K562 (cell line): ENCODE measurements around the gene CYP4F3. TPM values are rescaled to one million over a fixed set of nuclear protein-coding genes. Genes with fewer than 3 reads are reported as not detected.

ENCODE experiments used
- ATF6 ChIP-seq: sonication (generic); formaldehyde crosslinking; IDR thresholded peaks from 2 replicates; pipeline ENCODE4 v1.4.0; 2020; ENCODE audit warnings: mild to moderate bottlenecking, missing genetic modification reagents
- CREB1 ChIP-seq, 2 experiments: sonication (generic) in 1 of 2; formaldehyde crosslinking in 1 of 2; IDR thresholded peaks; 2 replicates each; pipeline versions ENCODE4 v1.6.1 to v1.8.0; 2012 to 2022; ENCODE audit warnings: inconsistent platforms in 1 of 2, mild to moderate bottlenecking in 1 of 2, missing genetic modification reagents in 1 of 2, moderate library complexity in 1 of 2
- CREB3L1 ChIP-seq: fragments of 450-650 bp; IDR thresholded peaks from 2 replicates; pipeline ENCODE4 v1.6.1; 2014; ENCODE audit warnings: low read depth, mild to moderate bottlenecking, moderate library complexity, borderline replicate concordance
- HDAC1 ChIP-seq, 2 experiments: fragments of 450-650 bp; IDR thresholded peaks; 2 replicates each; pipeline ENCODE4 v1.6.1; 2016 to 2017; ENCODE audit warnings: inconsistent platforms in 1 of 2, mild to moderate bottlenecking in 1 of 2, moderate library complexity in 1 of 2
- HDAC3 ChIP-seq: fragments of 450-650 bp; IDR thresholded peaks from 2 replicates; pipeline ENCODE4 v1.6.1; 2018; ENCODE audit warnings: borderline replicate concordance, mild to moderate bottlenecking, moderate library complexity; ENCODE audit not compliant: partially characterized antibody
- IFI16 ChIP-seq: fragments of 250-450 bp; sonication (Bioruptor Pico); IDR thresholded peaks from 2 replicates; pipeline ENCODE4 v2.1.2; 2022; ENCODE audit warnings: mild to moderate bottlenecking, inconsistent platforms
- IRF9 ChIP-seq: fragments of 450-650 bp; IDR thresholded peaks from 2 replicates; pipeline ENCODE4 v1.6.1; 2016; ENCODE audit warnings: missing biosample characterization, missing genetic modification characterization
- MXI1 ChIP-seq: IDR thresholded peaks from 2 replicates; pipeline ENCODE4 v1.6.1; 2011; ENCODE audit warnings: low read depth, mild to moderate bottlenecking, improper control_type of control experiment, low read length
- NFRKB ChIP-seq: fragments of 450-650 bp; IDR thresholded peaks from 2 replicates; pipeline ENCODE4 v1.6.1; 2016; ENCODE audit warnings: low read depth
- NR3C1 ChIP-seq: sonication (generic); formaldehyde crosslinking; IDR thresholded peaks from 2 replicates; pipeline ENCODE4 v1.8.1; 2022; ENCODE audit warnings: missing genetic modification reagents
- OTX1 ChIP-seq: fragments of 450-650 bp; formaldehyde crosslinking; IDR thresholded peaks from 2 replicates; pipeline ENCODE4 v1.4.0; 2022; ENCODE audit warnings: mild to moderate bottlenecking
- PPARD ChIP-seq: fragments of 250-450 bp; sonication (Bioruptor Pico); IDR thresholded peaks from 2 replicates; pipeline ENCODE4 v1.8.0; 2022; ENCODE audit warnings: inconsistent platforms, mild to moderate bottlenecking, moderate library complexity
- ZNF24 ChIP-seq: fragments of 450-650 bp; IDR thresholded peaks from 2 replicates; pipeline ENCODE4 v1.6.1; 2016
- ZNF431 ChIP-seq: sonication (generic); formaldehyde crosslinking; IDR thresholded peaks from 2 replicates; pipeline ENCODE4 v1.8.0; 2022; ENCODE audit warnings: mild to moderate bottlenecking, missing genetic modification reagents
- ZNF436 ChIP-seq: fragments of 250-450, 450-650 bp; sonication (Bioruptor Pico); formaldehyde crosslinking; IDR thresholded peaks from 2 replicates; pipeline ENCODE4 v1.7.0; 2020; ENCODE audit warnings: mild to moderate bottlenecking
- ZNF77 ChIP-seq: fragments of 250-450 bp; sonication (Bioruptor Pico); IDR thresholded peaks from 2 replicates; pipeline ENCODE4 v1.5.0; 2020
- polyA plus RNA-seq, 8 experiments: library from polyadenylated mRNA; depleted of rRNA in 4 of 8; stranded (reverse) in 5 of 8; unstranded in 3 of 8; fragments of >200 nt; fragmentation: Nextera tagmentation in 2 of 8; fragmentation: Illumina TruSeq in 1 of 8; extraction: Ambion mirVana in 2 of 8; extraction: Trizol in 1 of 8; gene quantifications; 2 replicates each; pipeline versions ENCODE4 v1.2.1 to v1.2.3, GENCODE V29; 2011 to 2014; ENCODE audit warnings: inconsistent platforms in 1 of 8, missing spikeins in 1 of 8
- total RNA-seq, 7 experiments: library from RNA; depleted of rRNA in 6 of 7; stranded (reverse); fragments of >200 nt in 6 of 7; fragmentation: Illumina TruSeq in 2 of 7; extraction: Trizol in 2 of 7; gene quantifications; 2 replicates each; pipeline versions ENCODE4 v1.2.1 to v1.2.3, GENCODE V29; 2011 to 2021; ENCODE audit warnings: low replicate concordance in 1 of 7
- TF ChIP-seq, protein P1 (sequence below): sonication (generic); formaldehyde crosslinking; IDR thresholded peaks from 2 replicates; pipeline ENCODE4 v1.8.0; 2023; ENCODE audit warnings: mild to moderate bottlenecking, missing genetic modification reagents
- TF ChIP-seq, protein P2 (sequence below): fragments of 450-650 bp; IDR thresholded peaks from 2 replicates; pipeline ENCODE4 v1.6.1; 2016; ENCODE audit warnings: mild to moderate bottlenecking

CYP4F3 gene
- total and polyA plus RNA-seq, 9 of the 15 experiments (the other 6 are each of a cell fraction or from before 2014, with no cell fraction given), result 0.01 to 0.40 (median 0.16) TPM; not detected in 6

DNA sequence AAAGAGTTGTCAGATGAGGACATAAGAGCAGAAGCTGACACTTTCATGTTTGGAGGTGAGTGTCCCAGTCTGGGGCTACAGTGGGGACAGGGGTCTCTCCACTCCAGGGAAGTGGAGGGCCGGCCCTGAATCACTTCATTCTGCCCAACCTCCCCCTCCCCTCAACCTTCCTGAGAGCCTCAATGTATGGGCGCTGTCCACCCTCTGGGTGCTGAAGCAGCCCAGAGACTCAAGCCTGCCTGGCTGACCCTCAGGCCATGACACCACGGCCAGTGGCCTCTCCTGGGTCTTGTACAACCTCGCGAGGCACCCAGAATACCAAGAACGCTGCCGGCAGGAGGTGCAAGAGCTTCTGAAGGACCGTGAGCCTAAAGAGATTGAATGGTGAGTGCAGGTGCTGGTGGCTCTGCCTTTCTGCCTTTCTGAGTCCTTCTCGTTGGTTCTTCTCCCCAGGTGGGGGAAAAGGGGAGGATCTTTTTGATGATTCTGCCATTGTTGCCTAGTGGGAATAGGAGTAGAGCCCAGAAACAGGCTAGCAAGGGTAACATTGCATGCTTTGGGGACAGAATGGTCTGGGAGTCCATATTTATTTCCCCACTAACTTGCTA lies 16.9 kb upstream of the CYP4F3 start (continued):
- TF ChIP-seq ATF6 (no peak), IFI16 (CRISPR knock-in tag) (no peak), NFRKB (no peak), PPARD (CRISPR knock-in tag) (no peak), CREB3L1 (no peak), MXI1 (no peak), ZNF24 (no peak), ZNF431 (CRISPR knock-in tag) (no peak), NR3C1 (CRISPR knock-in tag) (0 out of 2 replicates have a peak, but pooled peaks have one; percentile 27), HDAC1 (IDR thresholded peaks at IDR 0.05) (no peak), OTX1 (CRISPR knock-in tag) (no peak), IRF9 (tag) (no peak), ZNF436 (CRISPR knock-in tag) (no peak), ZNF77 (CRISPR knock-in tag) (no peak), HDAC3 (no peak), CREB1 (IDR thresholded peaks at IDR 0.05) (no peak), CREB1 (CRISPR knock-in tag; IDR thresholded peaks at IDR 0.05) (no peak)
- TF ChIP-seq, protein P1, sequence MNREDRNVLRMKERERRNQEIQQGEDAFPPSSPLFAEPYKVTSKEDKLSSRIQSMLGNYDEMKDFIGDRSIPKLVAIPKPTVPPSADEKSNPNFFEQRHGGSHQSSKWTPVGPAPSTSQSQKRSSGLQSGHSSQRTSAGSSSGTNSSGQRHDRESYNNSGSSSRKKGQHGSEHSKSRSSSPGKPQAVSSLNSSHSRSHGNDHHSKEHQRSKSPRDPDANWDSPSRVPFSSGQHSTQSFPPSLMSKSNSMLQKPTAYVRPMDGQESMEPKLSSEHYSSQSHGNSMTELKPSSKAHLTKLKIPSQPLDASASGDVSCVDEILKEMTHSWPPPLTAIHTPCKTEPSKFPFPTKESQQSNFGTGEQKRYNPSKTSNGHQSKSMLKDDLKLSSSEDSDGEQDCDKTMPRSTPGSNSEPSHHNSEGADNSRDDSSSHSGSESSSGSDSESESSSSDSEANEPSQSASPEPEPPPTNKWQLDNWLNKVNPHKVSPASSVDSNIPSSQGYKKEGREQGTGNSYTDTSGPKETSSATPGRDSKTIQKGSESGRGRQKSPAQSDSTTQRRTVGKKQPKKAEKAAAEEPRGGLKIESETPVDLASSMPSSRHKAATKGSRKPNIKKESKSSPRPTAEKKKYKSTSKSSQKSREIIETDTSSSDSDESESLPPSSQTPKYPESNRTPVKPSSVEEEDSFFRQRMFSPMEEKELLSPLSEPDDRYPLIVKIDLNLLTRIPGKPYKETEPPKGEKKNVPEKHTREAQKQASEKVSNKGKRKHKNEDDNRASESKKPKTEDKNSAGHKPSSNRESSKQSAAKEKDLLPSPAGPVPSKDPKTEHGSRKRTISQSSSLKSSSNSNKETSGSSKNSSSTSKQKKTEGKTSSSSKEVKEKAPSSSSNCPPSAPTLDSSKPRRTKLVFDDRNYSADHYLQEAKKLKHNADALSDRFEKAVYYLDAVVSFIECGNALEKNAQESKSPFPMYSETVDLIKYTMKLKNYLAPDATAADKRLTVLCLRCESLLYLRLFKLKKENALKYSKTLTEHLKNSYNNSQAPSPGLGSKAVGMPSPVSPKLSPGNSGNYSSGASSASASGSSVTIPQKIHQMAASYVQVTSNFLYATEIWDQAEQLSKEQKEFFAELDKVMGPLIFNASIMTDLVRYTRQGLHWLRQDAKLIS (CRISPR knock-in tag), result no peak
- TF ChIP-seq, protein P2, sequence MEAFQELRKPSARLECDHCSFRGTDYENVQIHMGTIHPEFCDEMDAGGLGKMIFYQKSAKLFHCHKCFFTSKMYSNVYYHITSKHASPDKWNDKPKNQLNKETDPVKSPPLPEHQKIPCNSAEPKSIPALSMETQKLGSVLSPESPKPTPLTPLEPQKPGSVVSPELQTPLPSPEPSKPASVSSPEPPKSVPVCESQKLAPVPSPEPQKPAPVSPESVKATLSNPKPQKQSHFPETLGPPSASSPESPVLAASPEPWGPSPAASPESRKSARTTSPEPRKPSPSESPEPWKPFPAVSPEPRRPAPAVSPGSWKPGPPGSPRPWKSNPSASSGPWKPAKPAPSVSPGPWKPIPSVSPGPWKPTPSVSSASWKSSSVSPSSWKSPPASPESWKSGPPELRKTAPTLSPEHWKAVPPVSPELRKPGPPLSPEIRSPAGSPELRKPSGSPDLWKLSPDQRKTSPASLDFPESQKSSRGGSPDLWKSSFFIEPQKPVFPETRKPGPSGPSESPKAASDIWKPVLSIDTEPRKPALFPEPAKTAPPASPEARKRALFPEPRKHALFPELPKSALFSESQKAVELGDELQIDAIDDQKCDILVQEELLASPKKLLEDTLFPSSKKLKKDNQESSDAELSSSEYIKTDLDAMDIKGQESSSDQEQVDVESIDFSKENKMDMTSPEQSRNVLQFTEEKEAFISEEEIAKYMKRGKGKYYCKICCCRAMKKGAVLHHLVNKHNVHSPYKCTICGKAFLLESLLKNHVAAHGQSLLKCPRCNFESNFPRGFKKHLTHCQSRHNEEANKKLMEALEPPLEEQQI, result 0 out of 2 replicates have a peak, but pooled peaks have one; percentile 46
